OCI-LY1 (cell line): Measurements from ENCODE around the gene NCSTN.
"Not testable (repeated sequence)": the region's sequence is repeated elsewhere in the genome, so short reads cannot be mapped to it uniquely, and the experiment has no call there.

Experiments used
- EZH2 ChIP-seq: fragments of 200-600 bp; sonication (generic), shearing (Covaris generic); IDR thresholded peaks from 2 replicates; pipeline ENCODE4 v1.8.0; 2017; ENCODE audit warnings: borderline replicate concordance, mixed run types, mild to moderate bottlenecking, antibody characterized with exemption, low read length, moderate library complexity, mixed read lengths
- TF ChIP-seq, protein P1 (sequence below): fragments of 200-600 bp; sonication (generic), shearing (Covaris generic); IDR thresholded peaks from 2 replicates; pipeline ENCODE4 v1.5.1; 2017; ENCODE audit warnings: mild to moderate bottlenecking, antibody characterized with exemption, low read length, moderate library complexity, mixed read lengths

DNA sequence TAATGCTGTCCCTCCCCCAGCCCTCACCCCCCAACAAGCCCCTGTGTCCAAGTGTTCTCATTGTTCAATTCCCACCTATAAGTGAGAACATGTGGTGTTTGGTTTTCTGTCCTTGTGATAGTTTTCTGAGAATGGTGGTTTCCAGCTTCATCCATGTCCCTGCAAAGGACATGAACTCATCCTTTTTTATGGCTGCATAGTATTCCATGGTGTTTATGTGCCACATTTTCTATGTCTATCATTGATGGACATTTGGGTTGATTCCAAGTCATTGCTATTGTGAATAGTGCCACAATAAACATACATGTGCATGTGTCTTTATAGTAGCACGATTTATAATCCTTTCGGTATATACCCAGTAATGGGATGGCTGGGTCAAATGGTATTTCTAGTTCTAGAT, 41.6 kb downstream of the NCSTN start:
- TF ChIP-seq, protein P1, sequence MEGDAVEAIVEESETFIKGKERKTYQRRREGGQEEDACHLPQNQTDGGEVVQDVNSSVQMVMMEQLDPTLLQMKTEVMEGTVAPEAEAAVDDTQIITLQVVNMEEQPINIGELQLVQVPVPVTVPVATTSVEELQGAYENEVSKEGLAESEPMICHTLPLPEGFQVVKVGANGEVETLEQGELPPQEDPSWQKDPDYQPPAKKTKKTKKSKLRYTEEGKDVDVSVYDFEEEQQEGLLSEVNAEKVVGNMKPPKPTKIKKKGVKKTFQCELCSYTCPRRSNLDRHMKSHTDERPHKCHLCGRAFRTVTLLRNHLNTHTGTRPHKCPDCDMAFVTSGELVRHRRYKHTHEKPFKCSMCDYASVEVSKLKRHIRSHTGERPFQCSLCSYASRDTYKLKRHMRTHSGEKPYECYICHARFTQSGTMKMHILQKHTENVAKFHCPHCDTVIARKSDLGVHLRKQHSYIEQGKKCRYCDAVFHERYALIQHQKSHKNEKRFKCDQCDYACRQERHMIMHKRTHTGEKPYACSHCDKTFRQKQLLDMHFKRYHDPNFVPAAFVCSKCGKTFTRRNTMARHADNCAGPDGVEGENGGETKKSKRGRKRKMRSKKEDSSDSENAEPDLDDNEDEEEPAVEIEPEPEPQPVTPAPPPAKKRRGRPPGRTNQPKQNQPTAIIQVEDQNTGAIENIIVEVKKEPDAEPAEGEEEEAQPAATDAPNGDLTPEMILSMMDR, result not testable (repeated sequence)
- TF ChIP-seq EZH2, result not testable (repeated sequence)
